Adipose tissue (tissue), 3 donors: ENCODE data around the gene TTC39B. TPM values are rescaled to one million over a fixed set of nuclear protein-coding genes. Genes with fewer than 3 reads are reported as not detected.
"Not testable (repeated sequence)": the region's sequence is repeated elsewhere in the genome, so short reads cannot be mapped to it uniquely, and the experiment has no call there.

Experiments used
- H3K27ac ChIP-seq: one replicate; pipeline ENCODE4 v1.5.1; 2013; ENCODE audit warnings: low read depth, low read length
- WGBS, 3 donors: extraction: QIAGEN DNeasy Blood & Tissue Kit; methylation state at CpG; one replicate each; pipeline ENCODE4 v1.1.7; 2013; 5-methylcytosine and 5-hydroxymethylcytosine counted together
- polyA plus RNA-seq, 3 donors: library from polyadenylated mRNA; stranded (reverse); fragments of 200-250 nt; gene quantifications; one replicate each; pipeline ENCODE4 v1.2.3, GENCODE V29; 2013
- donor health status: healthy with polysubstance abuse.
- donor health status: Bipolar disorder and iron deficiency.
- donor health status: healthy.

Gene TTC39B
- 1 to 10 TPM; 1.2 to 2.1 (median 1.4) TPM for polyA plus RNA-seq

DNA sequence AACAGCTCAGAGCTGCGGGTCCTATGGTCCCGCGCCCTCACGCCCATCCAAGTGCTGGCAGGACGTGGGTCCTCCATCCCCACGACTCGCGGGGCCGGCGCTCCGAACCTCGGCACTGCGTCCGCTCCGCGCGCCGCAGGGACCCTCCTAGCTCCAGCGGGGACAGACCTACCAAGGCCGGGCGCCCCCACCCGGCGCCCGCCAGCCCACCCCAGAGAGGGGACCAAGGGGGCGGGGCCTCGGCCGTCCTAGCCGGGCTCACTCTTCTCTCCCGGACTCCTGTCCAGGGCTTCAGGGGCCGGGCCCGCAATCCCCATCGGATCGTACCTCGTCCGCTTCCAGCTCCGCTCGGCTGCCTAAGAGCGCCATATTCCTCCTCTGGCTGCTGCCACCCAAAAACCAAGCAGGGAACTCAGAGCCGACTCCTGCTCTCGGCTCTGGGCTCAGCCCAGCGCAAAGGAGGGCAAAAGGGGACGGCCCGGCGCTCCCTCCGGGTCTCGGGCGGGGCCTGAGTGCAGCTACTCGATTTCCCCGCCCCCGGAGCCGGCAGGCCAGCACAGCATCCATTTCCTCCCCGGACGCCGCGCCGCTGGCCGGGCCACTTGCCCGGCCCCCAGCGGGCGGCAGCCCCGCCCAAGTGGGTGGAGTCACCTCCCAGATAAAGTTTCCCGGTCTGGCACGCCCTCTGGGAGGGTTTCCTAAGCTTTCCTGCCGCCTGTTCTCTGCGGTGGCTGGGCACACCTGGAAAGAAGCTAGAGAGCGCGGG is at the start of gene TTC39B:
Gene TTC39B, minus strand, starts transcription at position 460 of the 766 bp plus-strand sequence. Its CDS starts 91 bp downstream, at position 369.
- 0 to 1% (median 0%) methylated on average over 40 to 67 of the region's 67 CpGs for WGBS, 3 donors
- no peak within 1 kb of the TSS for H3K27ac ChIP-seq

DNA sequence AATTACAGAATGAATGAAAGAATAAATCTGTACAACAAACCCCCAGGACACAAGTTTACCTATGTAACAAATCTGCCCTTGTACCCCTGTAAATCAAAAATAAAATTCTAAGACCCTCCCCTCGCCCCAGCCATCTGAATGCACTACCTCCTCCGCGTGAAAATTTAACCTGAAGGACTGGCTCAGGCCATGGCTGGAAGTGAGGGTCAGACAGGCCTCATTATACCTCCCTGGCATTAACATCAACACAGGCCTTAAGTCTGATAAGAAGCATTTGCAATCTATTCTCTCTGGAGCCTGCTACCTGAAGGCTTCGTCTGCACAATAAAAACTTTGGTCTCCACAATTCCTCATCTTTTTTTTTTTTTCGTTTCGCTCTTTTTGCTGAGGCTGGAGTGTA is 48.7 kb upstream of the TTC39B start:
- H3K27ac ChIP-seq = no peak overlapping the region
- 85 to 92% (median 89%) methylated on average over 6 of the region's 6 CpGs for WGBS, 3 donors

DNA sequence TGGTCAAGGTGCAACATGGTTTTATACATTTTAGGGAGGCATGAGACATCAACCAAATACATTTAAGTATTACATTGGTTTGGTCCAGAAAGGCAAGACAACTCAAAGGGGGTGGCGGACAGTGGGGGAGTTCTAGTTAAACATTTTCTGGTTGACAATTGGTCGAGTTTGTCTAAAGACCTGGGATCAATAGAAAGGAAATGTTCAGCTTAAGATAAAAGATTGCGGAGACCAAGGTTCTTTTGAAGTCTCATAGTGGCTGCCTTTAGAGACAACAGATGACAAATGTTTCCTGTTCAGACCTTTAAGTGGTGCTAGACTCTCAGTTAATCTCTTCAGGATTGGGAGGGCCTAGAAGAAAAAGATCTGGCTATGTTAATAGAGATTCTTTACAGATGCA is 47.7 kb upstream of the TTC39B start:
- no peak overlapping the region for H3K27ac ChIP-seq
- 62 to 72% (median 66%) methylated on average over 3 of the region's 3 CpGs for WGBS, 3 donors

DNA sequence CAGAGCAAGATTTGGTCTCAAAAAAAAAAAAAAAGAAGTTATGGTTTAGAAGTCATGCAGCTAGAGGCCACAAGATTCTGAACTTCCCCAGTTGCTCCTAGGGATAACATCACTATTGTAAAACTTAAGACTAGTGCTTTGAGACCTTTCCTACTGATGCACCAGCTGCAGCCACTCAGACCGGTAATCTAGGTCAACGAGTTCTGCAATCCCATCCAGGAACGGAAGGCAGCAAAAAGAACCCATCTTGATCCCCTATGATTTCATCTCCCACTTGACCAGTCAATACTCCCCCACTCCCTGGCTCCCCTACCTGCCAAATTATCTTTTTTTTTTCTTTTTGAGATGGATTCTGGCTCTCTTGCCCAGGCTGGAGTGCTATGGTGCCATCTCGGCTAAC is 46.9 kb upstream of the TTC39B start:
- 76 to 92% (median 81%) methylated on average over 4 of the region's 4 CpGs for WGBS, 3 donors
- H3K27ac ChIP-seq = no peak overlapping the region

DNA sequence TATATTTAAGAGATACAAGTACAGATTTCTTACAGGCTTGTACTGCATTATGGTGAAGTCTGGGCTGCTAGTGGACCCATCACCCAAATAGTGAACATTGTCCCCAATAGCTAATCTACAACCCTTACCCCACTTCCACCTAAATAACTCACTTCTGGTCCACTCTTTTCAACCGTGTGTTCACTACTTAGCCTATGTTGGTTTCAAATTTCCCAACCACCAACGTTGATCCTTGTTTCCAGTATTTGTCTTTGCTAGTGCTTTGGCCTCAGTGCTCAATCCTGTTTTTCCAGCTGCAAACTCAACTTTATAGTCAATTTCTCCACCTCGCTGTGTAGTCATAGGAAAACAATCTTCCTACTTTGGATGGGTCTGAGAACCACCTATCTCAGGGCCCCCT is 45.3 kb upstream of the TTC39B start:
- H3K27ac ChIP-seq = no peak overlapping the region
- WGBS, 3 donors = 31 to 53% (median 52%) methylated on average over 3 of the region's 3 CpGs

DNA sequence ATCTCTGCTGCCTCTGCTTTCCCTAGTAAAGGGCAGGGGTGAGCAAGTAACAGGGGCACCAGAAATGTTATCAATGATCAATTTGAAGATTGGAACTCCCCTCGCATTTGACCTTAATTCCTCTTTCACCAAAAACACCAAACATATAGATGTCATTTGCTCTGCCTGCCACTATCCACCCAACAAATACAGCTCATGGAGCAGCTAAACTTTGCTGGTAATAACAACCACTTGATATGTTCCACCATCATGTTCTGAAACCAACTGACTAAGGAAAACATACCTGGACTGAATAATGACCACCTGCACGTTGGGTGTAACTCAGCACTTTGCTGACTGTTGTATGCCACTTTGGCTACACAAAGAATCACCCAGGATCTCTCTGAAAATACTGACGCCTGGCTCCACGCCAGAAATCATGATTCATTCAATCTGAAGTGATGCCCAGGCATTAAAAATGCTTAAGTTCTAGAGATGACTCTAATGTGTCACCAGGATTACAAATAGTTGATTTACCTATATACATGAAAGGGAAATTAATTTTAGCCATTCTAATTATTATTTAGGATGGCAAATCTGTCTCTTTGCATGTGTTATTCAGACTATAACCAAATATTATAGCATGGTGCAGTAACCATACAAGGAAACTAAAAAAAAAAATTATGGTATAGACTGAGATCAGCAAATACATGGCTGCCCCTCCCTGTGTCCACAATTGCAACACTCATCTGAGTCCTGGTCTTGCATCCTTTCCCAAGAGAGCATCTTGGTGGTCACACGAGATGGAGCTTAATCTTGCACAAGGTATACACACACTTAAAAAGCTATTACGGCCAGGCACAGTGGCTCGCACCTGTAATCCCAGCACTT is 43.1 kb upstream of the TTC39B start:
- H3K27ac ChIP-seq = no peak overlapping the region
- WGBS, 3 donors = 77 to 84% (median 80%) methylated on average over 7 of the region's 7 CpGs

DNA sequence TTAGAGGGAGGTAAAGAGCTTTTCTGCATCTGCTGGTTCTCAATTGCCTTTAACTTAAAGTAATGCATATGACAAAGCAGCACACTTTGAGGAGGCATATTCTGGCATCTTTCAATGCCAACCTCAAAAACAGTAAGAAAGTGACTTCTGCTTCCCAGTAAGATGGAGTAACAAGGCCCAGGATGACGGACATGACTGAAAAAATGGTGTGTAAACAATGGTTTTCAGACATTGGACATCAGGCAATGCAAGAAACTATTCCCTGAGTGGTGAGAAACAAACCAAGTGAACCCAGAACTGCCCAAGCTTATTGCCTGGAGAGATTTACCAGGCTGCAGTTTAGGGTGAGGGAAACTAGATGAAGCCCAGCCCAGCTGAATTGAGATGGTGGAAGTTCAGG is 39.8 kb upstream of the TTC39B start:
- WGBS, 3 donors = 0 to 67% (median 47%) methylated on average over 1 of the region's 1 CpG
- H3K27ac ChIP-seq = no peak overlapping the region

DNA sequence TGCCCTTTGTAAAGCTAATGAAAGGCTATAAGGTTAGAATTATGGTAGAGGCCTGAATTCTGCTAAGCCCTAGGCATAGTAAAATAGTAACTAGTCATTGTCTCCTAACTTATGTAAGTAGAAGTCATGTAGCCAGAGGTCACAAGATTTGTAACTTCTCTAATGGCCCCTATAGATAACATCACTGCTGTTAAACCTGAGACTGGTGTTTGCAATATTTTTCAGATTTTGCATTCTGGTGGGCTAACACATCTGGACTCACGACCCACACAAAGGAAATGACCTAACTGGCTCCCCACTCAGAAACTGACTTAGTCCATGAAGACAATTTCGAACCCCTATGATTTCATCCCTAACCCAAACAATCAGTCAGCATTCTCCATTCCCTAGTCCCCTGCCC is 37.2 kb upstream of the TTC39B start:
- WGBS, 3 donors = 71 to 95% (median 72%) methylated on average over 2 of the region's 2 CpGs
- H3K27ac ChIP-seq = no peak overlapping the region

DNA sequence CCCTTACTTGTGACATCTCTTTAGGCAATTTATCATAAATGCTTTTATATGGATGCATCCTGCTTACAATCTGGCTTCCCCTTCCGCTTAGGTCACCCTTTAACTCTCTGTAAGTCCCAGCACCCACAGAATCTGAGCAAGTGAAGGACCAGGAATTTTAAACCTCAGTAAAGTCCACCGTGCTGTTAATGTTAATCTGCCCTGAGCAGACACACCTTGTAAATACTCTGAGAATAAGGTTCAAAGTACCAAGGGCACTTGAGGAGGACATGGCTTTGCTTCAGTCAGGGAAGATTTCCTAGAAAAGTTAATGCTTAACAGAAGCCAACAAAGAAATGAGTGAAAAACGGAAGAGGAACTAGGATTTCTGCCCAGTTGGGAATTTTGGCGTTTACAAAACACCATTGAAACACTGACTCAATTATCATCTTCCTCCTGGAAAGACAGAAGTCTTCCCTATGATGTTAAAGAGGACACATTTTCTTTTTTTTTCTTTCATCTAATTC is 26.4 kb upstream of the TTC39B start:
- 19 to 40% (median 36%) methylated on average over 4 of the region's 4 CpGs for WGBS, 3 donors
- no peak overlapping the region for H3K27ac ChIP-seq

DNA sequence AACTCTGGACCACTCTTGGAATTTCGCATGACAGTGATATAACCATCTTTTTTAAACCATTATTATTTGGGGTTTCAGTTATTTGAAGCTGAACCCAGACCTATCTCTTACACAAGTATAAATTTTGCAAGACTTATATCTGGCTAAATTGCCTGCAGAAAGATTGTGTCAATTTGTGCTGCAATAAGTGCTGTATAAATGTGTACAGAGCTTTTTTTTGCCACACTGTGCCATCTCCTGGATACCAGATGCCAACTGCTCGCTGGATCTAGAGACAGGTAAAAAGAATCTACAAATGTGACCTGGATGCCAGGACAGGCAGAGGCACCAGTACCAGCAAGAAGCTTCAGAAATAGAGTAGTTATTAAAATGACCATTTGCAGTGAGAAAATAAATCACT is 25.9 kb upstream of the TTC39B start:
- 59 to 77% (median 76%) methylated on average over 2 of the region's 2 CpGs for WGBS, 3 donors
- H3K27ac ChIP-seq = no peak overlapping the region

DNA sequence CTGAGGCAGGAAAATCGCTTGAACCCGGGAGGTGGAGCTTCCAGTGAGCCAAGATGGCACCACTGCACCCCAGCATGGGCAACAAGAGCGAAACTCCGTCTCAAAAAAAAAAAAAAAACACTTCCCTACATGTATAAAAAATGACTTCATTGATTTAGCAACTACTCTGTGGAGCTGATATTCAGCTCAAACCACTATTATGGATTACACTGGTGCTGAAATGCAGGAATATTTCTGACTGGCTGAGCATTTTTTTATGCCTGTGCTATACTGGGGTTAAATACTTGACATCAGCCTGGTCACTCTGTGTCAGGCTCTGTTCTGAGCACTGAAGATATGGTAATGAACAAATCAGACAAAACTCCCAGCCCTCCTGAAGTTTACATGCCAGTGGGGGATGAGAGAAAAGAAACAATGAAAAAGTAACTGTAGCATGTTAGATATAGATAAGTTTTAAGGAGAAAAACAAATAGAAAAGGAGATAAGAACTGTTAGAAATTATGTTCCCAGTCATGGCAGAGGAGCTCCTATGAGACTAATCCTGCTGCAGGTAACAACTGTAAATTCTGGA is 22.6 kb upstream of the TTC39B start:
- no peak overlapping the region for H3K27ac ChIP-seq
- WGBS, 3 donors = 80 to 90% (median 81%) methylated on average over 4 of the region's 4 CpGs

DNA sequence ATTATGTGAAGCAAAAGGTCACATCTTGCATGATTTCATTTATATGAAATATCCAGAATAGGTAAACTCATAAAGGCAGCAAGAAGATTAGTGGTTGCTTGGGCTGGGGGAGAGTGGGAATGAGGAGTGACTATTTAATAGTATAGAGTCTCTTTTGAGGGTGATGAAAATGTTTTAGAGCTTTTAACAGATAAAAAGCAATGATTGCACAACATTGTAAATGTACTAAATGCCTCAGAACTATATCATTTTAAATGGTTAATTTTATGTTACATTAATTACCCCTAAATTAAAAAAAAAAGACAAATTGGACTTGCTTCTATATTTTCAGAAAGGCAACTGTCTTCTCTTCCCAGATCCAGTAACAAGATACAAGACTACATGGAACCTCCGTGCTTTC is 21.9 kb upstream of the TTC39B start:
- WGBS, 3 donors = 90 to 100% (median 96%) methylated on average over 1 of the region's 1 CpG
- no peak overlapping the region for H3K27ac ChIP-seq

DNA sequence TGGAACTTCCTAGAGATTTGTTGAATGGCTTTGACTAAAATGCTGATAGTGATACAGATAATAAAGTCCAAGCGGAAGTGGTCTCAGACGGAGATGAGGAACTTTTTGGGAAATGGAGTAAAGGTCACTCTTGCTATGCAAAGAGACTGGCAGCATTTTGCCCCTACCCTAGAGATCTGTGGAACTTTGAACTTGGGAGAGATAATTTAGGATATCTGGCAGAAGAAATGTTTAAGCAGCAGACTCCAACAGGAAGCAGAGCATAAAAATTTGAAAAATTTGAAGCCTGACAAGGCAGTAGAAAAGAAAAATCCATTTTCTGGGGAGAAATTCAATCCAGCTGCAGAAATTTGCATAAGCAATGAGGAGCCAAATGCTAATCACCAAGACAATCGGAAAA is 15.7 kb upstream of the TTC39B start:
- WGBS, 3 donors = 73 to 89% (median 87%) methylated on average over 3 of the region's 3 CpGs

DNA sequence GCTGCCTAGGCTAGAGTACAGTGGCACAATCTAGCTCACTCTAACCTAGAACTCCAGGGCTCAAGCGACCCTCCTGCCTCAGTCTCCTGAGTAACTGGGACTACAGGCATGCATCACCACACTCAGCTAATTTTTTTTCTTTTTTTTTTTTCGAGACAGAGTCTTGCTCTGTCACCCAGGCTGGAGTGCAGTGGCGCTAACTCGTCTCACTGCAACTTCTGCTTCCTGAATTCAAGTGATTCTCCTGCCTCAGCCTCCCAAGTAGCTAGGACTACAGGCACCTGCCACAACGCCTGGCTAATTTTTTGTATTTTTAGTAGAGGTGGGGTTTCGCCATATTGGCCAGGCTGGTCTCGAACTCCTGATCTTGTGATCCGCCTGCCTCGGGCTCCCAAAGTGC is 12.6 kb upstream of the TTC39B start:
- WGBS, 3 donors = 79 to 93% (median 79%) methylated on average over 9 of the region's 9 CpGs
- H3K27ac ChIP-seq = not testable (repeated sequence)

More for the DNA sequence above, 15.7 kb upstream of the TTC39B start:
- not testable (repeated sequence) for H3K27ac ChIP-seq

DNA sequence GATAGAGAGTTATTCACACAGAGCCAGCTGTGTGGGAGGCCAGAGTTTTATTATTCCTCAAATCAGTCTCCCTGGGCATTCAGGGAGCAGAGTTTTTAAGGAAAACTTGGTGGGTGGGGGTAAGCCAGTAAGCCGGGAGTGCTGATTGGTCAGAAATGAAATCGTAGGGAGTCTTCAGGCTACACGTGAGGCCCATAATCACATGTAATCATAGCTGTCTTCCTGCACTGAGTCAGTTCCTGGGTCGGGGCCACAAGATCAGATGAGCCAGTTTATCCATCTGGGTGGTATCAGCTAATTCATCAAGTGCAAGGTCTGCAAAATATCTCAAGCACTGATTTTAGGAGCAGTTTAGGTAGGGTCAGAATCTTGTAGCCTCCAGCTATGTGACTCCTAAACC is 10.8 kb upstream of the TTC39B start:
- 62 to 80% (median 69%) methylated on average over 4 of the region's 4 CpGs for WGBS, 3 donors
- H3K27ac ChIP-seq = no peak overlapping the region

DNA sequence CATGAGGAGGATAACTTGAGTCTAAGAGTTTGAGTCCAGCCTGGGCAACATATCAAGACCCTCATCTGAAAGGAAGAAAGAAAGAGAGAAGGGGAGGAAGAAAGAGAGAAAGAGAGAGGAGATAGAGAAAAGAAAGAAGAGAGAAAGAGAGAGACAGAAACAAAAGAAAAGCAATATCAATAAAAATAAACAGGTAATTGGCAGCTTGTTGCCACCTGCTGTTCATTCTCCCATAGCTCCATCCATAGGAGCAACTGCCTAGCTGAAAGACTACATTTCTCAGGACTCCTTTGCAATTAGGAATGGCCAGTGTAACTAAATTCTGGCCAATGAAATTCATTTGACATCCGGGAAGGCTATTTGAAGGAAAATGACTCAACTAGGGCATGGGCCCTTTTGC is 4.6 kb upstream of the TTC39B start:
- no peak overlapping the region for H3K27ac ChIP-seq
- 29 to 78% (median 69%) methylated on average over 1 of the region's 1 CpG for WGBS, 3 donors

DNA sequence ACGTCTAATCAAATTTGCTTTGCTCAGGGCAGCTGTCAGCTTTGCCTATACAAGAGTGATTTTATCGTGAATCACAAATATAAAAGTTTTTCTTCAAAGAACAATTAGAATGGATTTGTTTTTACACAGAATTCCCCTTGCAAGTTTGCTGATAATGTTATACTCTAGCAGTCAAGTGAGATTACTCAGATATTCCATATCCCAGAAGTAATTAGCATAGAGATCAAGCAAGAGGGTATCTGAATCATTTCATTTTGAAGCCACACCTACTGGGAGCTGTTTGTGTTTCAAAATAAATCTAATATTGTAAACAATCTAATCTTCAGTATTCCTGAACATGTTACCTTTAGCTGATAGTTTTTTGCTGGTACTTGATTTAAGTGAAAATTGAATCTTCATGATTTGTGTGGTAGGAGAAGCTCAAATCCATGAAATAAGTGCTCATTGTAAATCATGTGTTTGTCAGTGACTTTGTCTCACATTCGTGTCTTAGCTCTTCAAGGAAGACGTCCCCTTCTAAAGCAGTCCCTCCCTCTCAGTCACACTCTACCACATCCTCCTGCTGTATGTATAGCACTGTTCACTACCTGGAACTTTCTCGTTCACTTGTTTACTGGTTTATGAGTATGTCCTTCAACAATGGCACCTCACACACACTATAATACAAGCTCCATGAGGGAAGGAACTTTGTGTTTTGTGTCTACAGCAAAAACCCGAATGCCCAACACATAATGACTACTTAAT is 3.3 kb upstream of the TTC39B start:
- WGBS, 3 donors = 53 to 60% (median 53%) methylated on average over 6 of the region's 6 CpGs
- H3K27ac ChIP-seq = no peak overlapping the region

DNA sequence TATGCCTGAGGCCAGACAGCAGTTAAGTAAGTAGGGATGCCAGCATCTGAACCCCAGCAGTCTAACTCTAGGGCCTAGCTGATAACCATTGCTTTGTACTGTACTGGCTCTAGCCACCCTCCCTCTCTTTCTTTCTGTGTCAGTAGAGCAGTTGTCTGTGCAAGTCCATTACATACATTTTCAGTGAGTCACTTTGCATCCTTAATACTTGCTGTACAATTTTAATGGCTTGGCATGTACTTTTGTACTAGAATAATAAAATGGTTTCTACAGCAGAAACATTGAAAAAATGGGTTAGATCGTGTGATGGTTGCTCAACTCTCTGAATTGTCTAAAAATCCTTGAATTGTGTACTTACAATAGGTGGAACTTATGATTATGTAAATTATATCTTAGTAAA is 1.5 kb upstream of the TTC39B start:
- H3K27ac ChIP-seq = no peak overlapping the region
- WGBS, 3 donors = 29 to 85% (median 84%) methylated on average over 1 of the region's 1 CpG

DNA sequence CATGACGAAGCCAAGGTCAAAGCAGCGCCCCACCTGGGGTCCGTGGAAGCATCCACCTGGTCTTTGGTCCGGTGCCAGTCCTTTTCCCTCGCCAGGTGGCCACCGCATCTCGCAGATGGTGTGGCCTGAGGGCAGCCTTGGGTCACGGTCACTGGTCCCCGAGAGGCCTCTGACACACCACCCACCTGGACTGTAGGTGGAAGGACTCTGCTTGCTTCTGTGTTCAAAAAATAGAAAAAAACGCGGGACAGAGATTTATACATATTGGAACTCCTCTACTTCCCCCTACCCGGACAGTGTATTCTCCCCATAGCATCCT is 466 bp upstream of the TTC39B start:
- 4 to 8% (median 5%) methylated on average over 12 of the region's 12 CpGs for WGBS, 3 donors
- H3K27ac ChIP-seq = no peak overlapping the region
